Spinal cord (tissue), 10 donors: Measurements from ENCODE around the gene KMT5B. TPM values are rescaled to one million over a fixed set of nuclear protein-coding genes. Genes with fewer than 3 reads are reported as not detected.

ENCODE experiments used
- DNase-seq, 6 donors: peaks; one replicate each; pipeline versions ENCODE4 v3.0.0 to v3.0.0-alpha.2; 2013 to 2015; ENCODE audit warnings: low spot score in 6 of 6, low read depth in 4 of 6
- H3K27ac ChIP-seq: one replicate; pipeline ENCODE4 v1.5.1; 2013; ENCODE audit warnings: low read depth, low read length, control low read depth
- H3K27me3 ChIP-seq: one replicate; pipeline ENCODE4 v1.6.1; 2013; ENCODE audit warnings: low read length; ENCODE audit not compliant: control insufficient read depth, insufficient read depth
- H3K36me3 ChIP-seq: one replicate; pipeline ENCODE4 v1.6.1; 2013; ENCODE audit warnings: low read length; ENCODE audit not compliant: control insufficient read depth, insufficient read depth
- H3K4me1 ChIP-seq: one replicate; pipeline ENCODE4 v1.6.1; 2013; ENCODE audit warnings: low read length; ENCODE audit not compliant: control insufficient read depth, insufficient read depth
- H3K4me3 ChIP-seq: one replicate; pipeline ENCODE4 v1.5.1; 2013; ENCODE audit warnings: low read depth, low read length, control low read depth
- H3K9me3 ChIP-seq: one replicate; pipeline ENCODE4 v1.6.1; 2013; ENCODE audit warnings: low read length; ENCODE audit not compliant: control insufficient read depth, insufficient read depth
- WGBS: methylation state at CpG from one replicate; pipeline ENCODE4 v1.1.5; 2013; ENCODE audit warnings: missing lambda C conversion rate; ENCODE audit not compliant: insufficient coverage; 5-methylcytosine and 5-hydroxymethylcytosine counted together
- polyA plus RNA-seq, 2 donors: library from polyadenylated mRNA; unstranded; fragments of 120-200 nt; gene quantifications; one replicate each; pipeline ENCODE4 v1.2.1, GENCODE V29; 2013; ENCODE audit not compliant: insufficient read length in 2 of 2
- total RNA-seq, 2 donors: library from RNA; depleted of rRNA in 1 of 2; stranded (reverse); fragments of 120-200 nt in 1 of 2; fragments of >200 nt in 1 of 2; gene quantifications; one replicate each; pipeline versions ENCODE4 v1.2.3 to v1.2.4, GENCODE V29; 2013 to 2014
- donor health status: healthy.

The KMT5B gene
- total and polyA plus RNA-seq, 4 donors = 61.7 to 69.5 (median 65.6) TPM

DNA sequence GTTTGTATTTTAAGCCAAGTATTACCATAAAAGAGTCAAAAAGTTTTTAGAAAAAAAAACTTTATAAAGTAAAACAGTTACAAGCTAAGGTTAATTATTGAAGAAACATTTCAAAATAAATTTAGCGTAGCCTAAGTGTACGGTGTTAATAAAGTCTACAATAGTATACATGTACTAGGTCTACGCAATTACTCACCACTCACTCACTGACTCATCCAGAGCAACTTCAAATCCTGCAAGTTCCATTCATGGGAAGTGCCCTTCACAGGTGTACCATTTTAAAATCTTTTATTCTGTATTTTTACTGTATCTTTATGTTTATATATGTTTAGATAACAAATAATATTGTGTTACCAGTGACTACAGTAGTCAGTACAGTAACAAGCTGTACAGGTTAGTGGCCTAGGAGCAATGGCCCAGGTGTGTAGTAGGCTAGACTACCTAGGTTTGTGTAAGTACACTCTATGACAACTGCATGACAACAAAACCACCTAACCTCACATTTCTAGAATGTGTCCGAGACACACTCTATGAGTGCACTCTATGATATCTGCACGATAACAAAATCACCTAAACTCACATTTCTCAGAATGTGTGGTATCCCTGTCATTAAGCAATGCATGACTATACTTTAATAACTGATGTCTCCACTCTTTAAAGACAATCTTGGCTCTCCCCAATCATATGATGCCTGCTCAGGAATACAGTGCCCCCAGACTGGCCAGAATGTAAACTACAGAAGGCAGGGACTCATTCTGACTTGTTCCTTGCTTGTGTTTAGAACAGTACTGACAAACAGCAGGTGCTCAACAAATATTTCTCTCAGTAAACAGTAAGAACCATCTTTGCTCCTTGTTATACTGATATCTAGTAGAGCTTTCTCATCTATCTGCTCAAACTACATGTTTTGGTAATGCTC is 21.2 kb downstream of the KMT5B start:
- peaks cover 5% of the 10 kb centered on the region for H3K36me3 ChIP-seq
- no peak overlapping the region for H3K4me3 ChIP-seq
- H3K4me1 ChIP-seq = peaks cover 3% of the 10 kb centered on the region
- DNase-seq = no peak
- H3K9me3 ChIP-seq = no peaks in the 10 kb centered on the region
- WGBS = 85% methylated on average over 2 of the region's 5 CpGs
- no peak overlapping the region for H3K27ac ChIP-seq
- H3K27me3 ChIP-seq = no peaks in the 10 kb centered on the region

DNA sequence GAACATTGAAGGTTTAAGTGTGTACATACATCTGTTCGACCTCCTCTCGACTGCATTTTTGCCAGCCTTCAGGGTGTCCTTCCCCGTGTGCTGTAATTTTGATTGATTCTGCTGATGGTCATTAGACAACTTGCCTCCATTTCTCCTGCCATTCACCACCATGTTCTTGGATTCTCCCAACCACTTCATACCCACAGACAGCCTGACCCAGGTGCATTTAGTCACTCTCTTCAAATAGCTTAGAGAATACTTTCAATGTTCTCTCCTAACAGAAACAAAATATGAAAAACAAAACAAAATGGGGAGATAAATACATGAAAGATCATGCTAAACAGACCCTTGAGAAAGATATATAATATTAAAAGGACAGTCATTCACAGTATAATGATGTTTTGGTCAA is 23.2 kb downstream of the KMT5B start:
- DNase-seq = no peak
- H3K27me3 ChIP-seq = no peaks in the 10 kb centered on the region
- H3K4me3 ChIP-seq = no peak overlapping the region
- no peak overlapping the region for H3K27ac ChIP-seq
- H3K36me3 ChIP-seq = peaks cover 10% of the 10 kb centered on the region
- no peaks in the 10 kb centered on the region for H3K9me3 ChIP-seq
- WGBS = no CpG with 5 or more reads among the region's 3 CpGs
- peaks cover 3% of the 10 kb centered on the region for H3K4me1 ChIP-seq

DNA sequence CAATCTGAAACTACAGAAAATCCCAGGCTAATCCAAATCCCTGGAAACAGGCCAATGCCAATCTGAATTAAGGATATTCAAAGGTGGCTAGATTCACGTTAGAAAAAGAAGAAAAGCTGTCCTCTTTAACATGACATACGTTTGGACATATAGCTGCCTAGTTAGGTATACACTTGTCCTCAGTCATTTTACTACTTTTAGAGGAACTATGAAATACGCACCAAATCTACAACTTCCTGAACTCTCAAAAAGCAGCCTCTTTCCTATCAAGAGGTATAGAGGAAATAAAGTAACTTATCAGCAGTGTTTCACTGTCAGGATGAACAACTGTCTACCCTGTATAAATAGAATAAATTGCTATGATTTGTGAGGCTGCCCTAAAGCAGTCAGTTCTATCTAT is 24.0 kb downstream of the KMT5B start:
- DNase-seq = no peak
- no CpG with 5 or more reads among the region's 3 CpGs for WGBS
- no peak overlapping the region for H3K4me3 ChIP-seq
- no peak overlapping the region for H3K27ac ChIP-seq
- H3K4me1 ChIP-seq = peaks cover under 1% of the 10 kb centered on the region
- peaks cover 10% of the 10 kb centered on the region for H3K36me3 ChIP-seq
- H3K27me3 ChIP-seq = no peaks in the 10 kb centered on the region
- H3K9me3 ChIP-seq = no peaks in the 10 kb centered on the region

DNA sequence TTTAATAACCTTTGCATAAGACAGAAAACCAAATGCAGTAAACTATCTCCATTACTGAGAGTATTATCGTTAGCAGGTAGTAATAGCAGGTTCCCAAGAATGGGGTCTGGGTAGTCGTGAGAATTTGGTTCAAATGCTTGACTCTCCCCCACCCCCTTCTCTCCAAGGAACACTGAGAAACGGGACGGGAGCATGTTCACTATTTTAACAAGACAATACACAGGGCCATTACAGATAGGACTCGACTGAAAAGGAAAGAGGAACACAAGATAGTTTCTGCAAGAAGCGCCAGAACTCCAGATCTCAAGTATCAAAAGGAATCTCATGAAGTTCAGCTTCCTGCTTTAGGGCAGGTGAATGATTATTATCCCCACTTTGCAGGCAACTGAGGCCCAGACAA is 27.0 kb downstream of the KMT5B start:
- DNase-seq = no peak
- Histone ChIP-seq H3K27ac (no peak overlapping the region), H3K27me3 (no peaks in the 10 kb centered on the region), H3K4me1 (no peaks in the 10 kb centered on the region), H3K9me3 (no peaks in the 10 kb centered on the region), H3K4me3 (no peak overlapping the region), H3K36me3 (peaks cover 31% of the 10 kb centered on the region)
- 43% methylated on average over 2 of the region's 6 CpGs for WGBS

DNA sequence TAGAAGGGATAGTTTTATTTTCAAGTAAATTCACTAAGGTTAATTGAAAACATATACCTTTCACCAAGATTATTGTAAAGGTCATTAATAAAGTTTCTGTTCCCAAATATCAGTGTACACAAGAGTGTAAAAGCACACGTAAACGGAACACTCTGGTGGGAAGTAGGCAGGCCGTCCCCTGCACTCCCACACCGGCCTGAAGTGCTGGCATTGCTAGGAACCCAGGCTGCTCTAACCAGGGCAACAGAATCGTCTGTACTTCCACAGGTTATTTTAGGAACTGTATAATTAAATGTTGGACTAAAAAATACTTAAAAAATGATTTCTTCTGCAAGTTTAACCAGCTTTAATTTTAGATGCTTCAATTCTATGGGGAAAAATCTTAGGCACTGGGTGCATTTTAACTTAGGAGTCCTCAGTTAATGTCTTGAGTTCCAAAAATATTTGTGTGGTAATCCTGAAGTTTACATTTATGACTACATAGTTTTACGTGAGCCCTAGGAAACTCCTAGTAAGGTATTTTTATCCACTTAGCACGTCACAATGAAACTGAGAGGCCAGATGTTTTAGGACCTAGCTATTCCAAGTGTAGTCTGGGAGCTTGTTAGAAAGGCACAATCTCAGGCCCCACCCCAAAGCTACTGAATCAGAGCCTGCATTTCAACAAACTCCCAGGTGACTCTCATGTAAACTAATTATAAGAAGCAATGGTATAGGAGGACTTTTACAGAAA is 31.2 kb downstream of the KMT5B start:
- H3K36me3 ChIP-seq = peaks cover 32% of the 10 kb centered on the region
- H3K27ac ChIP-seq = no peak overlapping the region

DNA sequence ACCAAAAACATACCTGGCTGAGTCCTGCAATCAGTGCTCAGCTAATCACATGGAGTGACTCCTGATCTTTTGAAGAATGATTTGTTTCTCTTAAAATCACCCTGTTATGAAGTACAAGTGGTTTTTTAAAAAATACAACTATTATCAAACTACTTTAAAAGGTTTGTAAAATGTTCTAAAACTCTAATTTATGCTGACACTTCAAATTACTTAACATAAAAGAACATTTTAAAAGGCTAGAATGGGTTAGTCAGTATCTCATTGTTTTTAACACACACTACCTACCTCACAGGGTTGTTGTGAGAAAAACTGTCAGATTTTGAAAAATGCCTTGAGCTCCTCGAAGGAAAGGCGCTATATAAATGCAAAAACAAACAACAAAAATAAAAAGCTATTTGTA is 33.2 kb downstream of the KMT5B start:
- Histone ChIP-seq H3K9me3 (no peaks in the 10 kb centered on the region), H3K36me3 (peaks cover 34% of the 10 kb centered on the region), H3K4me3 (no peak overlapping the region), H3K4me1 (no peaks in the 10 kb centered on the region), H3K27me3 (no peaks in the 10 kb centered on the region), H3K27ac (no peak overlapping the region)
- DNase-seq = no peak
- no CpG with 5 or more reads among the region's 2 CpGs for WGBS

More for the DNA sequence above, 31.2 kb downstream of the KMT5B start:
- H3K4me3 ChIP-seq = no peak overlapping the region
- no peaks in the 10 kb centered on the region for H3K27me3 ChIP-seq
- H3K9me3 ChIP-seq = no peaks in the 10 kb centered on the region
- no peaks in the 10 kb centered on the region for H3K4me1 ChIP-seq
- WGBS = 80% methylated on average over 2 of the region's 7 CpGs
- DNase-seq = no peak

DNA sequence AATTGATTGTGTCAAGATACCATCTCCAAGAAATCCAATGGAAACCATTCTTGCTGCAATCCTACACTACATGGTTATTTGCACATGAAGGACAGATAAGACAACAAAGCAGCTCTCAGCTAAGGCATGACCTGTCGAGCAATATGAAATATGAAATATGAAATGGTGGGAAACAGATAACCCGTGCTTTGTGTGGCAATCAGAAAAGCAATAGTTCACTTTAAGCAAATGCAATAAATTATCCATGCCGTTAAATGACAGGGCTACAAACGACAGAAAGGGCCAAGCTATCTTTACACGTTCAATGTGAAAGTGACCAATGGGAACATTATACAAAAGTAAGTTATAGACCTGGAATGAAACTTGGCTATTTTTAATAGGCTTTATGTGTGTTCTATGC is 35.2 kb downstream of the KMT5B start:
- H3K27ac ChIP-seq = no peak overlapping the region
- no peak overlapping the region for H3K4me3 ChIP-seq
- no CpG with 5 or more reads among the region's 5 CpGs for WGBS
- H3K4me1 ChIP-seq = no peaks in the 10 kb centered on the region
- peaks cover 37% of the 10 kb centered on the region for H3K36me3 ChIP-seq
- H3K9me3 ChIP-seq = no peaks in the 10 kb centered on the region
- no peaks in the 10 kb centered on the region for H3K27me3 ChIP-seq
- no peak for DNase-seq

DNA sequence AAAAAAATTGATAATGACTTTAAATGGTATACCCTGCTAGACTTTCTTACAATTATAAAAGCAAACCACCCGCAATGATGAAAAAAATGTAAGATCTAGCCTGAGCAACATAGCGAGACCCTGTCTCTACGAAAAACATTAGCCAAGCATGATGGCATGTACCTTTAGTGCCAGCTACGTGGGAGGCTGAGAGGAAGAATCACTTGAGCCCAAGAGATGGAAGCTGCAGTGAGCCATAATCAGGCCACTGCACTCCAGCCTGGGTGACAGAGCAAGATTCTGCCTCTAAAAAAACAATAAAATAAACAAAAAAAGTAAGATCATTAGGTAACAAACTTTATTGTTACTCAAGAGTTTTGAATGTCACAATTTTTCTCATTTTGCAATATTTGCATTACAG is 39.2 kb downstream of the KMT5B start:
- DNase-seq = no peak
- Histone ChIP-seq H3K4me1 (no peaks in the 10 kb centered on the region), H3K9me3 (no peaks in the 10 kb centered on the region), H3K27me3 (no peaks in the 10 kb centered on the region), H3K36me3 (peaks cover 40% of the 10 kb centered on the region), H3K4me3 (no peak overlapping the region), H3K27ac (no peak overlapping the region)
- WGBS = 100% methylated on average over 2 of the region's 4 CpGs

DNA sequence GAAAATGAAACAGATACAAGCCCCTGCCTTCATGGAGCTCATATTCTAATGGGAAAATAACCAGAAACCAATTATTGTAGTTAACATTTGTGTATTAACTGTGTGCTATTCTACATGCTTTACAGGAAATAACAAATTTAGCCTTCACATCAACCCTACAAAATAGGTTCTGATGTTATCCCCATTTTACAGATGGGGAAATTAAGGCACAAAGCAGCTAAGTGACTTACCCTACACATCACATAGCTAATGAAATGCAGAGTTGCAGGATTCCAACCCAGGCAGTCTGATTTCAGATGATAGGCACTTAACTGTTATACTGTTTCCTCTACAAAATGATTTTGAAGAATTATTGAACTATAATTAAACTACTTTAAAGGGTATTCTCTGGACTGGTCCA is 43.7 kb downstream of the KMT5B start:
- Histone ChIP-seq H3K27ac (no peak overlapping the region), H3K4me1 (no peaks in the 10 kb centered on the region), H3K27me3 (no peaks in the 10 kb centered on the region), H3K4me3 (no peak overlapping the region), H3K9me3 (no peaks in the 10 kb centered on the region), H3K36me3 (peaks cover 55% of the 10 kb centered on the region)
- no peak for DNase-seq

DNA sequence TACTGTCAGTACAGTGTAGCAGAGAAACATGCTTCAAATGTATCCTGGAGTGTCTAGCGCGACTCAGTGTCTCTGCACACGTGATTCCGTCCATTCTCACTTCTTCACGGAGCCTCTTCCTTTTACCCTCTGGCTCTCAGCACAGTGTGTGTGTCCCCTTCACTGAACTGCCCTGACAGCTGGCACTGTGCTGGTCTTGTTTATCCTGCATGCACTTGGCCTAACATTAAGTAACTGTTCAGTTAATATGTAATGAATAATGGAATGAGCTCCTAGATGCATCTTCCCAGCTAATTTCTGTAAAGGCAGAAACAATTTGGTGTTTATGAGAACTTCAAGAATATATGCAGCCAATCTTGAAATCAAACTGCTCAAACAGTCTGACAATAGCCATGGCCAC is 44.4 kb downstream of the KMT5B start:
- 100% methylated on average over 4 of the region's 5 CpGs for WGBS
- Histone ChIP-seq H3K4me3 (no peak overlapping the region), H3K27ac (no peak overlapping the region), H3K4me1 (no peaks in the 10 kb centered on the region), H3K36me3 (peaks cover 53% of the 10 kb centered on the region), H3K9me3 (no peaks in the 10 kb centered on the region), H3K27me3 (no peaks in the 10 kb centered on the region)
- DNase-seq = no peak
